Measurements from ENCODE around the gene NPR1.

DNA sequence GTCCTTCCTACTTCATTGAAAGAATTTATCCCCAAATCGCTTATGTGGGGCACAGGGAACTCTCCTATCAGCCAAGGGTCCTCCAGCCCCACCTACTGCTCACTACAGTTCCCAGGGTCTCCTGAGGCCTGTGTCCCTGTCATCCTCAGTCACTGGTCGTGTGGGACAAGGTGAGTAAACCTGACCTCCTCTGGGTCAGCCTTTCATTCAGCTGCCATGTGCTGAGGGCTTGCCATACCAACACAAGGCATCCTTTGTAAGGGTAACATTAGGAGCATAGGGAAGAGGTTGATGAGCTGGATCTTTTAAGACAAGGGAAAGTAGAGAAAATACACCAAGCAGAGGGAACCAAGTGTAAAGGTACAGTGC lies 31.2 kb upstream of the NPR1 start:
- TF ChIP-seq CTCF (IDR thresholded peaks at IDR 0.05; ENCODE audit: poor library complexity, severe bottlenecking) = no peak
- TF ChIP-seq RAD21 (conservative IDR thresholded peaks at IDR 0.05) = no peak

All from neural cell (in vitro differentiated cells).